Measurements from ENCODE around the gene DHFR.

DNA sequence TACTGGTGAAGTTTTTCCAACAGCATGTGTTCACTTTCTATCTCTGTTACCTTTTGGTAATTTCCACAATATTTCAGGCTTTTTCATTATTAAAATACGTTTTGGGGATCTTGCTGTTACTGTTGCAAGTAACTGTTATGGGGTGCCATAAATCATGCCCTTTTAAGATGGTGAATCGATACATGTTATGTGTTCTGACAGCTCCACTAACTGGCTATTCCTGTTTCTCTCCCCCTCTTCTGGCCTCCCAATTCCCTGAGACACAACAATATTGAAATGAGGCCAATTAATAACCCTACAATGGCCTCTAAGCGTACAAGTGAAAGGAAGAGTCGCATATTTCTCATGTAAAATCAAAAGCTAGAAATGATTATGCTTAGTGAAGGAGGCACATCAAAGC lies 13.4 kb downstream of the DHFR start:
- TF ChIP-seq, protein P1, sequence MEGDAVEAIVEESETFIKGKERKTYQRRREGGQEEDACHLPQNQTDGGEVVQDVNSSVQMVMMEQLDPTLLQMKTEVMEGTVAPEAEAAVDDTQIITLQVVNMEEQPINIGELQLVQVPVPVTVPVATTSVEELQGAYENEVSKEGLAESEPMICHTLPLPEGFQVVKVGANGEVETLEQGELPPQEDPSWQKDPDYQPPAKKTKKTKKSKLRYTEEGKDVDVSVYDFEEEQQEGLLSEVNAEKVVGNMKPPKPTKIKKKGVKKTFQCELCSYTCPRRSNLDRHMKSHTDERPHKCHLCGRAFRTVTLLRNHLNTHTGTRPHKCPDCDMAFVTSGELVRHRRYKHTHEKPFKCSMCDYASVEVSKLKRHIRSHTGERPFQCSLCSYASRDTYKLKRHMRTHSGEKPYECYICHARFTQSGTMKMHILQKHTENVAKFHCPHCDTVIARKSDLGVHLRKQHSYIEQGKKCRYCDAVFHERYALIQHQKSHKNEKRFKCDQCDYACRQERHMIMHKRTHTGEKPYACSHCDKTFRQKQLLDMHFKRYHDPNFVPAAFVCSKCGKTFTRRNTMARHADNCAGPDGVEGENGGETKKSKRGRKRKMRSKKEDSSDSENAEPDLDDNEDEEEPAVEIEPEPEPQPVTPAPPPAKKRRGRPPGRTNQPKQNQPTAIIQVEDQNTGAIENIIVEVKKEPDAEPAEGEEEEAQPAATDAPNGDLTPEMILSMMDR (IDR thresholded peaks at IDR 0.05): no peak
- TF ChIP-seq POLR2A (IDR thresholded peaks at IDR 0.05; ENCODE audit: low read depth) (no peak), POLR2AphosphoS5 (IDR thresholded peaks at IDR 0.05) (no peak)
